AG04449 (cell line): ENCODE data around the gene LRBA.

Source experiments
- CTCF ChIA-PET: fragments of 350-600 bp; formaldehyde crosslinking; extraction: SDS; loops from one replicate; lab custom pipeline; 2021; ENCODE audit warnings: antibody characterized with exemption; lab: Yijun Ruan, JAX
- POLR2A ChIA-PET: fragments of 400-600, 350-600 bp; formaldehyde crosslinking; extraction: SDS; loops from one replicate; lab custom pipeline; 2020; ENCODE audit warnings: antibody characterized with exemption, inconsistent platforms; lab: Yijun Ruan, JAX
- DNase-seq: peaks from one replicate; pipeline ENCODE4 v3.0.0-alpha.2; 2010; ENCODE audit warnings: low read depth, low spot score
- H3K4me3 ChIP-seq: 2 replicates; pipeline ENCODE4 v1.5.1; 2011; ENCODE audit warnings: low read depth, mild to moderate bottlenecking, control low read depth, low read length
- TF ChIP-seq, protein P1 (sequence below): IDR thresholded peaks from one replicate; pipeline ENCODE4 v1.5.1; 2011; ENCODE audit warnings: mild to moderate bottlenecking, moderate library complexity, low read length, control low read depth, inconsistent platforms; ENCODE audit not compliant: insufficient read depth; ENCODE audit errors: missing control alignments

LRBA gene

GRCh38 chr4:150586162-150586810, 428.8 kb downstream of the LRBA start:
- POLR2A ChIA-PET = no interaction called here
- DNase-seq = no peak
- peak overlapping the region; percentile 77 for H3K4me3 ChIP-seq
- CTCF ChIA-PET = no interaction called here
- TF ChIP-seq, protein P1, sequence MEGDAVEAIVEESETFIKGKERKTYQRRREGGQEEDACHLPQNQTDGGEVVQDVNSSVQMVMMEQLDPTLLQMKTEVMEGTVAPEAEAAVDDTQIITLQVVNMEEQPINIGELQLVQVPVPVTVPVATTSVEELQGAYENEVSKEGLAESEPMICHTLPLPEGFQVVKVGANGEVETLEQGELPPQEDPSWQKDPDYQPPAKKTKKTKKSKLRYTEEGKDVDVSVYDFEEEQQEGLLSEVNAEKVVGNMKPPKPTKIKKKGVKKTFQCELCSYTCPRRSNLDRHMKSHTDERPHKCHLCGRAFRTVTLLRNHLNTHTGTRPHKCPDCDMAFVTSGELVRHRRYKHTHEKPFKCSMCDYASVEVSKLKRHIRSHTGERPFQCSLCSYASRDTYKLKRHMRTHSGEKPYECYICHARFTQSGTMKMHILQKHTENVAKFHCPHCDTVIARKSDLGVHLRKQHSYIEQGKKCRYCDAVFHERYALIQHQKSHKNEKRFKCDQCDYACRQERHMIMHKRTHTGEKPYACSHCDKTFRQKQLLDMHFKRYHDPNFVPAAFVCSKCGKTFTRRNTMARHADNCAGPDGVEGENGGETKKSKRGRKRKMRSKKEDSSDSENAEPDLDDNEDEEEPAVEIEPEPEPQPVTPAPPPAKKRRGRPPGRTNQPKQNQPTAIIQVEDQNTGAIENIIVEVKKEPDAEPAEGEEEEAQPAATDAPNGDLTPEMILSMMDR = no peak

DNA sequence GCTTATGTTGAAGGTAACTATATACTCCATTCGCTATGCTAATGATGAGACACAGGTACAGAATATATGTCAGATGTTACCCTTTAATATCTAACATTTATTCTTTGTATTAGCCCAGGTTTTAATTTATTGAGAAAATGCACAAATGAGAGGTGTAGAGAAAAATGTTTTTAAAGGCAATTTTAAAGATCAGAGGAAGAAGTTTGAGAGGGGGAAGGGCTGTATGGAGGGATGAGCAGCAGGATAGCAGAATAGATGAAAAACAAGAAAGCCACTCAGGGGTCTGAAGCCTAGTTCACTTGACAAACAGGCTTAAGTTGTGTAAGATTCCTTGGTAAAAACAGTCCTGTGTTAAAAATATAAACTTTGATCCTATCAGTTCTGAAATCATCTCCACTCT, 429.5 kb downstream of the LRBA start:
- ChIA-PET CTCF (interaction anchor here (1.6 kb wide), 1 partner anchor 16 kb away, joined by 3 read pairs; no protein-coding TSS in a partner anchor), POLR2A (no interaction called here)
- peak overlapping the region; percentile 77 for H3K4me3 ChIP-seq
- TF ChIP-seq, protein P1 = no peak
- DNase-seq = no peak

GRCh38 chr4:150584111-150584915, 430.8 kb downstream of the LRBA start:
- H3K4me3 ChIP-seq = peak overlapping the region; percentile 77
- CTCF ChIA-PET = interaction anchor here (0.7 to 1.8 kb wide), 5 partner anchors 10 to 391 kb away, joined by 3 to 7 read pairs (median 4); no protein-coding TSS in a partner anchor
- TF ChIP-seq, protein P1 = no peak
- no peak for DNase-seq
- POLR2A ChIA-PET = no interaction called here

DNA sequence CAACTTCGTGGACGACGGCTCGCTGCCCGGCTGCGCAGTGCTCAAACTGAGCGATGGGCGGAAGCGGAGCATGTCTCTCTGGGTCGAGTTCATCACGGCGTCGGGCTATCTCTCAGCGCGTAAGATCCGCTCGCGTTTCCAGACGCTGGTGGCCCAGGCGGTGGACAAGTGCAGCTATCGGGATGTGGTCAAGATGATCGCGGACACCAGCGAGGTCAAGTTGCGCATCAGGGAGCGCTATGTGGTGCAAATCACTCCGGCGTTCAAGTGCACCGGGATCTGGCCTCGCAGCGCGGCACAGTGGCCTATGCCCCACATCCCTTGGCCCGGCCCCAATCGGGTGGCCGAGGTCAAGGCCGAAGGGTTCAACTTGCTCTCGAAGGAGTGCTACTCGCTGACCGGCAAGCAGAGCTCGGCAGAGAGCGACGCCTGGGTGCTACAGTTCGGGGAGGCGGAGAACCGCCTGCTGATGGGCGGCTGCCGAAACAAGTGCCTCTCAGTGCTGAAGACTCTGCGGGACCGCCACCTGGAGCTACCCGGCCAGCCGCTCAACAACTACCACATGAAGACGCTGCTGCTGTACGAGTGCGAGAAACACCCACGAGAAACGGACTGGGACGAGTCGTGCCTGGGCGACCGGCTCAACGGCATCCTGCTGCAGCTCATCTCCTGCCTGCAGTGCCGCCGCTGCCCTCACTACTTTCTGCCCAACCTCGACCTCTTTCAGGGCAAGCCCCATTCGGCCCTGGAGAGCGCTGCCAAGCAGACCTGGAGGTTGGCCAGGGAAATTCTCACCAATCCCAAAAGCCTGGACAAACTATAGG, 431.6 kb downstream of the LRBA start:
- TF ChIP-seq, protein P1 = no peak
- CTCF ChIA-PET = interaction anchor here (0.7 to 1.8 kb wide), 6 partner anchors 10 to 574 kb away, joined by 3 to 7 read pairs (median 4); no protein-coding TSS in a partner anchor
- DNase-seq = no peak
- H3K4me3 ChIP-seq = peak overlapping the region; percentile 77
- POLR2A ChIA-PET = no interaction called here

DNA sequence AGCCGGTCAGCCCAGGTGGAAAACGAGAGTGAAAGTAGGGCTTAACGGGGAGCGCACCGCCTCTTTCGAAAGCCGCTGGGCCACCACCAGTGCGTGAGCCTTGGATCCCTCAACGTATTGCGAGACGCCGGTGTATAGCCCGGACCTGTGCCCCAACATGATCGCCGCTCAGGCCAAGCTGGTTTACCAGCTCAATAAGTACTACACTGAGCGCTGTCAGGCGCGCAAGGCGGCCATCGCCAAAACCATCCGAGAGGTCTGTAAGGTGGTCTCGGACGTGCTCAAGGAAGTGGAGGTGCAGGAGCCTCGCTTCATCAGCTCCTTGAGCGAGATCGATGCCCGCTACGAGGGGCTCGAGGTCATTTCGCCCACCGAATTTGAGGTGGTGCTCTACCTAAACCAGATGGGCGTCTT, 432.2 kb downstream of the LRBA start:
- H3K4me3 ChIP-seq = peak overlapping the region; percentile 77
- TF ChIP-seq, protein P1 = no peak
- ChIA-PET CTCF (interaction anchor here (0.9 to 1.8 kb wide), 4 partner anchors 11 to 573 kb away, joined by 3 to 7 read pairs (median 3); no protein-coding TSS in a partner anchor), POLR2A (no interaction called here)
- no peak for DNase-seq
